GM19438 (cell line): ENCODE data around the gene TENM4.
"Not testable (repeated sequence)": the region's sequence is repeated elsewhere in the genome, so short reads cannot be mapped to it uniquely, and the experiment has no call there.

ENCODE experiments used
- ATAC-seq: cut with Tn5 transposase; IDR thresholded peaks from one replicate; pipeline ENCODE4 v1.9.1; 2021; ENCODE audit warnings: low read depth; ENCODE audit not compliant: unreplicated experiment

TENM4 gene

DNA sequence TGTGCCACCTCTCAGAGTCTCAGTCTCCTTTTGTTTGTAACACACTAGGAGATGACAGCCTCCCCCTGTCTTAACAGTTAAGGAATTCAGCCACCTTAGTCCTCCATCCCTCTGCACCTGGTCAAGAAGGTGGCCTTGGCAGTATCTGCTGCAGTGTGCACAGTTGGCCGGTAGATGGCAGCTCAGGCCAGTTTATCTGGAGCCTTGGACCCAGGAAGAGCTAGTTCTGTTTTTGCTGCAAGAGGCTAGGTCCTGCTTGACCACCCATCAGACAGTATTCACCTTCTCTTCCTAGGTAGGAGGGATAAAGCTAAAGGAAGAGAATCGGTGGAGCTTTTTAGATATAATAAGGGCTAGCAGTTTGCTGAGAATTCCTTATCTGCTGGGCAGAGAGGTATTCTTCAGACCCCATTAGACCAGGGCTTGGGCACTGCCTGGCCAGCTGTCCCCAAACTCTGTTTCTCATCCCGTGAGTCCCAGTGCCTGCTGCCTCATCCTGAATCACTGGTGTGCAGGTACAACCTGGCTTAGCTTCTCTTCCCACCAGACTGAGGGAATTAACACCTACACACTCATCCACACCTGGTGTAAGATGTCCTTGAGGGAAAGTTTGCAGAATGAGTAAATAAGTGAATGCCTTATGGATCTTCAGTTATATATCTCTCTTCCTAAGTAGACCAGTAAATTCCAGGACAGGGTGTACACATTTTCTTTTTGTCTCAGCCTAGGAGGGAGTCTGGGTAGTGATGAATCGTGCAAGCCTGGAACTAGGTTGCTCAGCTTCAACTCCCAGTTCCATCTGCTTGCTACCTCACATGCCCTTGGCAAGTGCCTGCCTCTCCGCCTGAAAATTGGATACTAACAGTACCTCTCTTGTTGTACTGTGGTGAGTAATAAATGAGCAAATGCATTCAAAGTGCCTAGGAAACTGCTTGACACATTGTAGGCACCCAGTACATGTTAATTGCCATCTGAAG is 795.3 kb downstream of the TENM4 start:
- ATAC-seq = peak; percentile 90

DNA sequence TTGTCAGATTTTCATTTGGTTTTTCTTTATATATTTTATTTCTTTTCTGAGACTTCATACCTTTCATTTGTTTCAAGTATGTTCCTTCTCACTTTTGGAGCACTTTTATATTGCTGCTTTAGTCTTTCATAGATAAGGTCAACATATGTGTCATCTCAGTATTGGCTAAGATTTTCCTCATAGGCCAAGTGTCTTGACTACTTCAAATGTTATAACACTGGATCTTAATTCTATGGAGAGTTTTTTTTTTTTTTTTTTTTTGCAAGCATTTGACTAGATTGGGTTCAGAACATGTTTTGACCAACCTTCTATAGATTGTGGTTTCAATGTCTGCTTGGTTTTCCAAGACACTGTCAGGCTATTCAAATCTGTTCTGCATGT is 797.2 kb downstream of the TENM4 start:
- no peak for ATAC-seq

- no peak for ATAC-seq
These were observed 797.7 kb downstream of the TENM4 start for GRCh38 chr11:78642979-78643675.

GRCh38 chr11:78641541-78641940 is 799.3 kb downstream of the TENM4 start:
- no peak for ATAC-seq

GRCh38 chr11:78638704-78639380 is 802.0 kb downstream of the TENM4 start:
- ATAC-seq = no peak

DNA sequence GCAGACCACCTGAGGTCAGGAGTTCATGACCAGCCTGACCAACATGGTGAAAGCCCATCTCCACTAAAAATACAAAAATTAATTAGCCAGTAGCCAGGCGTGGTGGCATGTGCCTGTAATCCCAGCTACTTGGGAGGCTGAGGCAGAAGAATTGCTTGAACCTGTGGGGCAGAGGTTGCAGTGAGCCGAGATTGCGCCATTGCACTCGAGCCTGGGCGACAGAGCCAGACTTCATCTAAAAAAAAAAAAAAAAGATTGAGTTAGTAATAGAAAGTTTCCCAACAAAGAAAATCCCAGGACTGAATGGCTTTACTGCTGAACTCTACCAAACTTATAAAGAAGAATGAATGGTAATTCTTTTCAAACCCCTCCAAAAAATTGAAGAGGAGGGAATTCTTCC is 803.3 kb downstream of the TENM4 start:
- ATAC-seq = not testable (repeated sequence)

DNA sequence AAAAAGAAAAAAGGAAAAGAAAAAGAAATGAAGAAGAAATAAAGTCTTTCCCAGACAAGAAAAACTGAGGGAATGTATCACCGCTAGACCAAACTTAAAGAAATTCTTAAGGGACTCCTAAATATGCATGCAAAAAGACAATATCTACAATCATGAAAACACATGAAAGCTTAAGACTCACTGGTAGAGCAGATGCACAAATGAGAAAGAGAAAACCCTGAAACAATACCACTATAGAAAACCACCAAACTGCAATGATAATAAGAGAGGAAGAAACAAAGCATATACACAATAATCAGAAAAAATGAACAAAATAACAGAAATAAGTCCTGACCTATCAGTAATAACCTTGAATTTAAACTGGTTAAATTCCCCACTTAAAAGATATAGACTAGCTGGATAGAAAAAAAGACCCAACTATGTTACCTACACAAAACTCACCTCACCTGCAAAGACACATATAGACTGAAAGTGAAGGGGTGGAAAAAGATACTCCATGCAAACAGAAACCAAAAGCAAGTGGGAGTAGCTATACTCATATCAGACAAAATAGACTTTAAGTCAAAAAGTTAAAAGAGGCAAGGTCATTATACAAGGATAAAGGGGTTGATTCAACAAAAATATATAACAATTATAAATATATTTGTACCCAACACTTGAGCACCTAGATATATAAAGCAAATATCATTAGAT is 804.9 kb downstream of the TENM4 start:
- no peak for ATAC-seq

DNA sequence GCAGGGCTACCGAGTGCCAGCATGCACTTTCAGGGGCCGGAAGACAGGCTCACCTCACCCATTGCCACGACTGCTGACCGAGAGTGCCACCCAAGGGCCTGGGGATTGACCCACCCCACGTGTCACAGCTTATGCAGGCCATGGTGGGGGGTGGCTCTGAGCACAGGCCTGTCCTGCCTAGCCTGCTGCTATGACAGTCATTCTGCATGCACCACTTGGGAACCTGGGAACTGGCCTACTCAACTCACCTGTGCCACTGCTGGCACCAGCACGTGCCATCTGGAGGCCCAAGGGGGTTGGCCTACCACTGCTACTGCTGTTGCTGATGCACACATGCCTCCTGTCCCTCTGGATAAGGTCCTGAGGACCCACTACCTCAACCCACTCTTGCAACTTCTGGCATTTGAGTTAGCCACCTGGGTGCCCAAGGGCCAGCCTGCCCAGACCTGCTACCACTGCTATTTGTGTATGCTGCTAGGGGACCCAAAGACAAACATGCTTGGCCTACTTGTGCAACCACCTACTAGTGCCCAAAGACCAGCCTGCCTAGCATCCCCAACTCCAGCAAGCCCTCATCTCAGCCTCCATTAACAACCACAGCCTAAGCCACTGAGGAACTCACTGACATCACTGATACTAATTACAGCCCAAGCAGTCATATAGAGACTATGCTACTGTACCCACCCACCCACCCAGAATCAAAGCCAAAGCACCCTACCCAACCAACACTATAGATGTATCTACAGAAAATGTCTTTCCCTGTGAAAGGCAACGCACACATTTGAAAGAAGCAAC is 807.1 kb downstream of the TENM4 start:
- no peak for ATAC-seq

GRCh38 chr11:78630561-78631303 is 810.1 kb downstream of the TENM4 start:
- ATAC-seq = no peak

DNA sequence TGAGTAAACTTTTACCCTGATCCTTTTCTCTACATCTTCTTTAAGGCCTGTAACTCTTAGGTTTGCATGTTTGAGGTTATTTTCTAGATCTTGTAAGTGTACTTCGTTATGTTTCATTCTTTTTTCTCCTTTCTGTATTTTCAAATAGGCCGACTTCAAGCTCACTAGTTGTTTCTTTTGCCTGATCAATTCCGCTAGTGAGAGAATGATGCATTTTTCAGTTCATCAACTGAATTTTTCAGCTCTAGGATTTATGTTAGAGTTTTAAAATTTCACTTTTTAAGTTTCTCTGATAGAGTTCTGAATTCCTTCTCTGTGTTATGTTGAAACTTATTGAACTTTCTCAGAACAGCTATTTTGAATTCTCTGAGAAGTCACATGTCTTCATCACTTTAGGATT is 810.7 kb downstream of the TENM4 start:
- no peak for ATAC-seq

- no peak for ATAC-seq
These were observed 818.2 kb downstream of the TENM4 start for GRCh38 chr11:78622666-78623065.

GRCh38 chr11:78620159-78620558 is 820.7 kb downstream of the TENM4 start:
- ATAC-seq = no peak

- no peak for ATAC-seq
These were observed 825.1 kb downstream of the TENM4 start for GRCh38 chr11:78615724-78616123.

DNA sequence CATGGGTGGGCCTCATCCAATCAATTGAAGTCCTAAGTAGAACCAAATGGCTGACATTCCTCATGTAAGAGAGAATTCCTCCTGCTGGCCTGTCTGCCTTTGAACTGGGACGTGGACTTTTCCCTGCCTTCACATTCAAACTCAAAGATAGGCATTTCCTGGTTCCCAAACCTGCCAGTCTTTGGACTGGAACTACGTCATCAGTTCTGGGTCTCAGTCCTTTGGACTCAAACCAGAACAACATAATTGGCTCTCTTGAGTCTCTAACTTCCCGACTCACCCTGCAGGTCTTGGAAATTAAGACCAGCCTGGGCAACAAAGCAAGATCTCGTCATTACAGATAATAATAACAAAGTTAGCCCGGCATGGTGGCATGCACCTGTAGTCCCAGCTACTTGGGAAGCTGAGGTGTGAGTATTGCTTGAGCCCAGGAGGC is 827.4 kb downstream of the TENM4 start:
- ATAC-seq = no peak

- no peak for ATAC-seq
These were observed 828.0 kb downstream of the TENM4 start for GRCh38 chr11:78612721-78613377.

DNA sequence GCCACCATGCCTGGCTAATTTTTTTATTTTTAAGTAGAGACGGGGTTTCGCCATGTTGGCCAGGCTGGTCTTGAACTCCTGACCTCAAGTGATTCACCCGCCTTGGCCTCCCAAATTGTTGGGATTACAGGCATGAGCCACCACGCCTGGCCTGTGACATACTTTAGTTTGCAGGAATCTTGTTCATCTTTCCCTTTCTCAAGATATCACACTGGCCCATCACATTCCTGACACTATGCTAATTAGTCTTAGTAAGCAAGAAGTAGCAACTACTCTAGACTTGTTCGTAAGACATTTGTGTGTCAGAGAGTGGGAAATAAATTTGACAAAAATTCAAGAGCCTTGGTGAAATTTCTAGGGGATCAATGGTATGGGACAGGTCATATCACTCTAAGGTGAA is 831.5 kb downstream of the TENM4 start:
- not testable (repeated sequence) for ATAC-seq

- no peak for ATAC-seq
These were observed 833.1 kb downstream of the TENM4 start for GRCh38 chr11:78607696-78608095.

DNA sequence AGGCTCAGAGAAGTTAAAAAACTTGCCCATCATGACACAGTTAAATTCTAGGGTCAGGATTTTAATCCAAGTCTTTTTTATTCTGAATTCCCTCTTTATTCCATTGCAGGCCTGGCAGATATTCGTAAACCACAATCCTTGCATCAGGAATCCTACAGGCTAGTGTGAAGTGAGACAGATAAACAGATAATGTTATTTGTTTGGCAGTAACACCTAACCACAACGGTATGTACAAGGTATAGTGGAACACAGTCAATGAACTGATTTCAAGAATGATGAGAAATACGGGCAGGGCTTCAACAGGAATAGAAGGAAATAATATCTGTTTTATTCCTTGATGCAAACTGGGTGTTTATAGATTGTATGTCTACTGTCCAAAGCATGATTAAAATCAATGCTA is 834.2 kb downstream of the TENM4 start:
- no peak for ATAC-seq

DNA sequence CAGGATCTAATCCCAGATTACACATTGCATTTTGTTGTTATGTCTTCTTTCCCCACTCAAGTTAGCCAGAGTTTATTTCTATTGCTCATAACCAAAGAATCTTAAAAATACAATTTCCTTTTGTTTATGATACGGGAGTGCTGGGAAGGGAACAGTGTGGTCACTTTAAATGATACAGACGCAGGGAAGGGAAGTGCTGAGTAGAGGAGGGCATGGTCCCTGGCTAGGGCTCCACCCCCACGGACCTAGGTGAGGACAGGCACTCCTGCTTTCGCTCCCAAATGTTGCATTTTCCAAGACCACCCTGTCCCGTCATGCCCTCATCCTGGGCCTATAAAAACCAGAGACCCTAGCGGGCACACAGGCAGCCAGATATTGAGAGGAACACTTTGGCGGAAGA is 835.5 kb downstream of the TENM4 start:
- ATAC-seq = no peak
